ENCODE results near the gene DHRS2.

DNA sequence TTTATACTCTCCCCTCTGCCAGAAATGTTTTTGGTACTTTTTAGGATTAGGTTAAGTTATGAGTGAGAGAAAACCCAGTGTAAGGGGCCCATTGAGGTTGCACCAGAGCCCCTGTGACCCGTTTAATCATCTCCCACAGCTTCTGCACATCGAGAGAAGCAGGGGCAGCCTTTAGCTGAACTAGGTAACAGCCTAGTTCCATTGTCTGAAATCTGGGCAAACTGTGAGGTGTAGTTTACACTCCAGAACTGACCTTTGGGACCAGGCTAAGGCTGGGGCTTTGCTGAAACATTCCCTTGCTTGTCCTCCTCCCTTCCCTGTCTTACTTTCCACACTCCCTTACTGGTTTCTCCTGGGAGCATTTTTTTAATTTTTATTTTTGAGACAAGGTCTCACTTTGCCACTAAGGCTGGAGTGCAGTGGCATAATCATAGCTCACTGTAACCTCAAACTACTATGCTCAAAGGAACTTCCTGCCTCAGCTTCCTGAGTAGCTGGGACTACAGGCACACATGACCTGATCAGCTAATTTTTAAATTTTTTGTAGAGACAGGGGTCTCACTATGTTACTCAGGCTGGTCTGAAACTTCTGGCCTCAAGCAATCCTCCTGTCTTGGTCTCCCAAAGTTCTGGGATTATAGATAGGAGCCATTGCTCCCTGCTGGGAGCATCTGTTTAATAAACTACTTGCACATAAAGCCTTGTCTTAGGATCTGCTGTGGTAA is 25.9 kb upstream of the DHRS2 start:
- TF ChIP-seq POLR2AphosphoS5 (IDR thresholded peaks at IDR 0.05; ENCODE audit: borderline replicate concordance, low read depth, low read length) = no peak
- TF ChIP-seq EZH2 (IDR thresholded peaks at IDR 0.05) = no peak

All from SK-N-MC (cell line).